GM18951 (cell line): ENCODE measurements around the gene LDLRAD2.

Experiments used
- POLR2A ChIP-seq: IDR thresholded peaks from 4 replicates; pipeline ENCODE4 v1.6.1; 2011; ENCODE audit warnings: mild to moderate bottlenecking; ENCODE audit not compliant: insufficient read length, insufficient read depth; ENCODE audit errors: extremely low read depth
- in situ Hi-C: fragments of 300-500 bp; cut with MboI; formaldehyde crosslinking; loops from one replicate; pipeline ENCODE4 v1.12.0; 2022; ENCODE audit warnings: low sequenced_read_pairs, mixed read lengths, inconsistent platforms; ENCODE audit not compliant: unreplicated experiment

LDLRAD2 gene

GRCh38 chr1:21813542-21813941 lies 1.5 kb downstream of the LDLRAD2 start:
- in situ Hi-C loops, result no loop called here
- no peak for TF ChIP-seq POLR2A

- peak; percentile 27 for TF ChIP-seq POLR2A
- in situ Hi-C loops, result no loop called here
Measured at GRCh38 chr1:21814241-21814918, 2.3 kb downstream of the LDLRAD2 start.

- TF ChIP-seq POLR2A, result no peak
- in situ Hi-C loops, result no loop called here
Measured at GRCh38 chr1:21814981-21815582, 3.0 kb downstream of the LDLRAD2 start.

GRCh38 chr1:21815724-21816321 lies 3.8 kb downstream of the LDLRAD2 start:
- no peak for TF ChIP-seq POLR2A
- in situ Hi-C loops, result no loop called here

GRCh38 chr1:21816602-21817302 lies 4.7 kb downstream of the LDLRAD2 start:
- in situ Hi-C loops, result no loop called here
- no peak for TF ChIP-seq POLR2A

DNA sequence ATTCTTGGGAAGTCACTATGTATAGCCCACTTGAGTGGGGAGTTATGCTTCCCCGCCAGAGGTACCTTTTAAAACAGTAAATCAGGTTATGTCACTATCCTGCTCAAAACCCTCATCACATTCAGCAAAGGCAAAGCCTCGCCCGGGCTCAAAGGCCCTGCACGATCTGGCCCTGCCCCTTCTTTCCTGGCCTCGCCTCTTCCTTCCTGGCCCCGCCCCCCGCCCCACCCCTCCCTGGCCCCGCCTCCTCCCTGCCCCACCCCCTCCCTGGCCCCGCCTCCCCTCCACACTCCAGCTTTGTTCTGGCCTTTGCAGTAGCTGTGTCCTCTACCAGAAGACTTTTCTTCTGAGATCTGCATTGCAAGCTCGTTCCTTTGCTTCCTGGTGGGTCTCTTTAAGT lies 6.6 kb downstream of the LDLRAD2 start:
- in situ Hi-C loops, result no loop called here
- TF ChIP-seq POLR2A, result no peak

DNA sequence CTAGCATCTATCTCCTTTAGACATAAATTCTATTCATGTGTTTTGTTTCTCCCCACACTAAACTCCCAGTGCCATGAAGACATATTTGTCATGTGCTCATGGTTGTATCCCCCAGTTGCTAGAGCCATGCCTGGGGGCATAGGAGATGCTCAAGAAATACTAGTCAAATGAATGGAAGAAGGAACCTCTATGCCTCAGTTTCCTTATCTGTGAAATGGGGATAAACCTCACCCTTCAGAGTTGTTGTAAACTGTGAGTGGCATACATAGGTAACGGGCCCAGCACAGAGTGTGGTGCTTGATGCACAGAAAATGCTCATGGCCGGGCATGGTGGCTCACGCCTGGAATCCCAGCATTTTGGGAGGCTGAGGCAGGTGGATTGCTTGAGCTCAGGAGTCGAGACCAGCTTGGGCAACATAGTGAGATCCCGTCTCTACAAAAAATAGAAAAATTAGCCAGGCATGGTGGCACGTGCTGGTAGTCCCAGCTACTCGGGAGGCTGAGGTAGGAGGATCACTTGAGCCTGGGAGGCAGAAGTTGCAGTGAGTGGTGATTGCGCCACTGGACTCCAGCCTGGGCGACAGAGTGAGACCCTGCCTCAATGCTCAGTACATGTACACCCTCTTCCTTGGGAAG lies 8.7 kb downstream of the LDLRAD2 start:
- TF ChIP-seq POLR2A, result no peak
- in situ Hi-C loops, result no loop called here

DNA sequence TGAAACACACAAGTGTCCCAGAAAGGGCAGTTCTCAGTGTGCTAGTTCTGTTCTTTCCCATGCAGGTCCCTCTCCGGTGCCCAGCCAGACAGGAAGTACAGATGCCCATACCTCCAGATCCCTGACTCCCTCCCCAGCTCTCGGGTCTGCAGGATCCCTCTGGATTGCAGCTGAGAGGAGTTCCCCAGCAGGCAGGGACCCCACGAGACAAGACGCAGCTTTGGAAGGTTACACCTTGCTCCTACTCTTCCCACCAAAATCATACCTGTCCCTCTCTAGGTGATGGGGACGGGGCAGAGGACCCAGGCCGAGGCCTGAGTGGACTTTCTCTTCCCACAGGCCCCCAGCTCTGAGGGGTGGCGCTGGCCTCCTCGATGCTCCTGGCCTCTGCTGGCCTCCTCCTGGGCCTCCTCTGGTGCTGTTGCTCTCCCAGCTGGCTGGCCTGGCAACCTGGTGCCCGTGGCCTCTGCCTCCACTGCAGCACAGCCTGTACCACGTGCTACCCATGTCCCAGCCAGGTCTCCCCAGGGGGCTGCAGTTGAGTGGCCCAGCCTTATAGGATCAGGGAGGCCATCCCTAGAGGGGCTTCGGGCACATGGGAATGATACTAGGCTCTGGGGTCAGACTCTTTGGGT lies 9.4 kb downstream of the LDLRAD2 start:
- TF ChIP-seq POLR2A, result no peak
- in situ Hi-C loops, result no loop called here

GRCh38 chr1:21822349-21822748 lies 10.3 kb downstream of the LDLRAD2 start:
- in situ Hi-C loops, result no loop called here
- no peak for TF ChIP-seq POLR2A

DNA sequence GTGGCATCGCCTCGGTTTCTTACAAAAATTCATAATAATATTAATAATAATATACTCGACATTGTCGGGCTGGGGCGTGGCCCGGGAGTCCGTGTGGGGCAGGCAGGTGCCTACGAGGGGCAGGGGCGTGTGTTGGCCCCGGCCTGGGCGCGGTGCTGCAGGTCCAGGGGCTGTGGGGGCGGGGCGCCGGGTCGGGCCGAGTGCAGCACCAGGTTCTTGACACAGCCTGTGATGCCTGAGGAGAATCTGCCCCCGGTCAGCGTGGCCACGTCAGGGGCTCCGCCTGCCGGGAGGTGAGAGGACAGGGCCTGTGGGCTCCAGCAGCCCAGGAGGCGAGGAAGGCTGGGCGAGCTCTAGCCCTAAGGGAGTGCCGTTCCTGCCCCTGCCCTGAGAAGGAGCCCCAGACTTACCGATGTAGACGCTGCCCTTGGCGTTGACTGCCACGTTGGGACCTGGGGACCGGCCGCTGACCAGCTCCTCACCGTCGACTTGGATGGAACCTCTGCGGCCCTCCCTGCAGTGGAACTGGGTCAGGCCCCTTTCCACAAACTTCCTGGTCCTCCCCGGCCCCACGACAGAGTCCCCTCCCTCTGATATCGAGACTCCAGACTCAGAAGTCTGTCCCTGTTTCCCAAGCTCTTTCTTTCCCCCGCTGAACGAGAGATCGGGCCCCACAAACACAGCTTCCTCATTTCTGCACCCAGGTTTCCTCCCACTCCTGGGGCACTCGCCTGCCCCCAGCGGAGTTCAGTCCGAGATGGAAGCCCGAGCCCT lies 11.3 kb downstream of the LDLRAD2 start:
- in situ Hi-C loops, result no loop called here
- TF ChIP-seq POLR2A, result no peak

- in situ Hi-C loops, result no loop called here
- TF ChIP-seq POLR2A, result no peak
Measured at GRCh38 chr1:21823980-21824702, 12.1 kb downstream of the LDLRAD2 start.
